Psoas muscle (tissue), 8 donors: ENCODE results near the gene TNFSF18. TPM values are rescaled to one million over a fixed set of nuclear protein-coding genes. Genes with fewer than 3 reads are reported as not detected.

ENCODE experiments used
- ATAC-seq, 4 donors: fragments of 200-7000 bp; cut with Tn5 transposase; one replicate each; pipeline ENCODE4 v1.9.1; 2020; ENCODE audit warnings: moderate library complexity in 3 of 4, mild to moderate bottlenecking in 2 of 4
- DNase-seq, 2 donors: peaks; one replicate each; pipeline ENCODE4 v3.0.0-alpha.2; 2020
- H3K27ac ChIP-seq: fragments of 200-600 bp; one replicate; pipeline ENCODE4 v1.8.0; 2022
- H3K27me3 ChIP-seq, 3 donors: fragments of 200-600 bp in 1 of 3; one replicate each; pipeline versions ENCODE4 v1.6.1 to v1.8.0; 2013 to 2022; ENCODE audit warnings: low read length in 2 of 3, mild to moderate bottlenecking in 2 of 3, moderate library complexity in 1 of 3; ENCODE audit not compliant: insufficient read depth in 3 of 3
- H3K36me3 ChIP-seq, 2 donors: fragments of 200-600 bp in 1 of 2; one replicate each; pipeline versions ENCODE4 v1.6.1 to v1.8.0; 2013 to 2022; ENCODE audit warnings: low read depth in 1 of 2, mild to moderate bottlenecking in 1 of 2, moderate library complexity in 1 of 2; ENCODE audit not compliant: insufficient read depth in 1 of 2
- H3K4me1 ChIP-seq: fragments of 200-600 bp; one replicate; pipeline ENCODE4 v1.8.0; 2022
- H3K4me3 ChIP-seq: fragments of 200-600 bp; one replicate; pipeline ENCODE4 v1.8.0; 2022; ENCODE audit warnings: mild to moderate bottlenecking
- H3K9me3 ChIP-seq: fragments of 200-600 bp; one replicate; pipeline ENCODE4 v1.8.0; 2022
- CTCF ChIP-seq: fragments of 200-600 bp; IDR thresholded peaks from one replicate; pipeline ENCODE4 v1.8.0; 2022; ENCODE audit warnings: antibody characterized with exemption
- WGBS, 3 donors: extraction: QIAGEN DNeasy Blood & Tissue Kit; methylation state at CpG; one replicate each; pipeline versions ENCODE4 v1.1.6 to v1.1.7; 2013; 5-methylcytosine and 5-hydroxymethylcytosine counted together
- intact Hi-C, 2 donors: fragments of 100-400 bp; cut with DNase I; formaldehyde crosslinking; loops; one replicate each; pipeline versions ENCODE4 v1.11.0 to v1.14.2; 2022
- polyA plus RNA-seq, 3 donors: library from polyadenylated mRNA; stranded (reverse); fragments of 200-250 nt; gene quantifications; one replicate each; pipeline ENCODE4 v1.2.3, GENCODE V29; 2013
- total RNA-seq, 4 donors: library from RNA; stranded (reverse); fragmentation: NEBNext Ultra II Directional in 2 of 4; extraction: Animal tissue kit (Norgen Biotek cat#: 25700) in 2 of 4; gene quantifications; one replicate each; pipeline versions ENCODE4 v1.2.1 to v1.2.4, GENCODE V29; 2021 to 2023
- donor health status: healthy with polysubstance abuse.
- donor health status: DM: no; HTN: no; CAD: no; lungs with moderate emphysema.
- donor health status: Bipolar disorder and iron deficiency.
- donor health status: healthy.
- donor health status: DM: yes; HTN: yes; CAD: no.
- donor health status: DM: no; HTN: no; CAD: no.
- donor health status: DM: no; HTN: no; CAD: no.
- donor health status: DM: yes; HTN: yes; CAD: no.

Gene TNFSF18
- total and polyA plus RNA-seq, 7 donors = 0.03 to 0.21 (median 0.04) TPM; not detected in 4

DNA sequence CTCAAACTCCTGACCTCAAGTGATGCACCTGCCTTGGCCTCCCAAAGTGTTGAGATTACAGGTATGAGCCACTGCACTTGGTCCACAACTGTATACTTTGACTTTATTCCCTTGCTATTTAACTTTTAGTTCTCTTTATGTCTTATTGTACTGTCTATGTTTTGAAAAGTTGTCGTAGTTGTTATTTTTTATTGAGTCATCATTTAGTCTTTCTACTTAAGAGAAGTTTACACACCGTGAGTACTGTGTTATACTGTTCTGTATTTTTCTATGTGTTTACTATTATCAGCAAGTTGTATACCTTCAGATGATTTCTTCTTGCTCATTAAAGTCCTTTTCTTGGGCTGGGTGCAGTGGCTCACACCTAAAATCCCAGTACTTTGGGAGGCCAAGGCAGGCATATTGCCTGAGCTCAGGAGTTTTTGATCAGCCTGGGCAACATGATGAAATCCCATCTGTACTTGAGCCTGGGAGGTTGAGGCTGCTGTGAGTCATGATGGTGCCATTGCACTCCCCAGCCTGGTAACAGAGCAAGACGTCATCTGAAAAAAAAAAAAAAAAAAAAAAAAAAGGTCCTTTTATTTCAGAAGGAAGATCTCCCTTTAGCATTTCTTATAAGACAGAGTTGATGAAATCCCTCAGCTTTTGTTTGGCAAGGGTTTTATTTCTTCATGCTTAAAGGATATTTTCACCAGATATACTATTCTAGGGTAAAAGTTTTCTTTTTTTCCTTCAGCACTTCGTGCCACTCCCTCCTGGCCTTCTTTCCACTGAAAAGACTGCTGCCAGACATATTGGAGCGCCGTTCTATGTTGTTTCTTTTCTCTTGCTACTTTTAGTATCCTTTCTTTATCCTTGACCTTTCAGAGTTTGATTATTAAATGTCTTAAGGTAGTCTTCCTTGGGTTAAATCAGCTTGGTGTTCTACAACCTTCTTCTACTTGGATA is 47.6 kb downstream of the TNFSF18 start:
- WGBS, 3 donors = 80 to 83% (median 82%) methylated on average over 6 of the region's 6 CpGs
- no peak for ATAC-seq

GRCh38 chr1:172999349-172999748 is 51.4 kb downstream of the TNFSF18 start:
- H3K9me3 ChIP-seq = no peaks in the 10 kb centered on the region
- WGBS, 3 donors = 41 to 47% (median 47%) methylated on average over 3 of the region's 3 CpGs

More for the DNA sequence above, 47.6 kb downstream of the TNFSF18 start:
- no peak overlapping the region for H3K4me3 ChIP-seq
- no peak for DNase-seq
- H3K9me3 ChIP-seq = no peaks in the 10 kb centered on the region
- intact Hi-C loops = no loop called here
- no peaks in the 10 kb centered on the region for H3K4me1 ChIP-seq
- no peaks in the 10 kb centered on the region for H3K36me3 ChIP-seq
- TF ChIP-seq CTCF = no peak
- H3K27ac ChIP-seq = no peak overlapping the region
- H3K27me3 ChIP-seq = no peaks in the 10 kb centered on the region

GRCh38 chr1:172997941-172998361 is 52.8 kb downstream of the TNFSF18 start:
- 60 to 62% (median 61%) methylated on average over 2 of the region's 2 CpGs for WGBS, 3 donors
- intact Hi-C loops = no loop called here
- Histone ChIP-seq H3K36me3 (no peaks in the 10 kb centered on the region), H3K4me3 (no peak overlapping the region), H3K27ac (no peak overlapping the region), H3K9me3 (no peaks in the 10 kb centered on the region), H3K27me3 (no peaks in the 10 kb centered on the region), H3K4me1 (no peaks in the 10 kb centered on the region)
- TF ChIP-seq CTCF = no peak
- ATAC-seq = no peak
- no peak for DNase-seq

More at GRCh38 chr1:172999349-172999748, 51.4 kb downstream of the TNFSF18 start:
- ATAC-seq (no peak), DNase-seq (no peak)
- Histone ChIP-seq H3K27ac (no peak overlapping the region), H3K4me1 (no peaks in the 10 kb centered on the region), H3K4me3 (no peak overlapping the region), H3K36me3 (no peaks in the 10 kb centered on the region), H3K27me3 (no peaks in the 10 kb centered on the region)
- intact Hi-C loops = no loop called here
- TF ChIP-seq CTCF = no peak

DNA sequence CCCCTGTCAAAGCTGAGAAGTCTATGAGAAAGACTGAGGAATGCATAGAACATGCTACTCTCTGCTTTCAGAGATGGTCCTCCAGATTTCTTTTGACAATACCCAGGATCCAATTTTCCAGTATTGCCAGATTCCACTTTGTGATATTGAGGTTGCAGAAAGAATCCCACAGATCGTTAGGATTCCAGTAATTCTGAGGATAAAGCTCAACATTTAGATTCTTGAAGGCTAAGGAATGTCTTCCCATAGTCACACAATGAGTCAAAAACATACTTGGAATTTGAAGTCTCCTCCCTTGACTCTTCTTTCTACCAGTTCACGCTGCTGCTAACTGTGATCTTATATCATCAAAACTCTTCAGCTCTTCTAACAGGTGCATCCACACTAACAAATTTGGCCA is 57.1 kb downstream of the TNFSF18 start:
- H3K27me3 ChIP-seq = no peaks in the 10 kb centered on the region
- H3K9me3 ChIP-seq = no peaks in the 10 kb centered on the region
- no peak overlapping the region for H3K27ac ChIP-seq
- TF ChIP-seq CTCF = no peak
- DNase-seq (no peak), ATAC-seq (no peak)
- intact Hi-C loops = no loop called here
- no peaks in the 10 kb centered on the region for H3K36me3 ChIP-seq
- no peak overlapping the region for H3K4me3 ChIP-seq
- no peaks in the 10 kb centered on the region for H3K4me1 ChIP-seq
- WGBS, 3 donors = 74 to 81% (median 79%) methylated on average over 2 of the region's 2 CpGs
